ENCODE data around the gene SLC25A14. TPM values are rescaled to one million over a fixed set of nuclear protein-coding genes. Genes with fewer than 3 reads are reported as not detected.

Gene SLC25A14
- polyA plus RNA-seq, 1 donor from 2014 or later: 150 TPM

DNA sequence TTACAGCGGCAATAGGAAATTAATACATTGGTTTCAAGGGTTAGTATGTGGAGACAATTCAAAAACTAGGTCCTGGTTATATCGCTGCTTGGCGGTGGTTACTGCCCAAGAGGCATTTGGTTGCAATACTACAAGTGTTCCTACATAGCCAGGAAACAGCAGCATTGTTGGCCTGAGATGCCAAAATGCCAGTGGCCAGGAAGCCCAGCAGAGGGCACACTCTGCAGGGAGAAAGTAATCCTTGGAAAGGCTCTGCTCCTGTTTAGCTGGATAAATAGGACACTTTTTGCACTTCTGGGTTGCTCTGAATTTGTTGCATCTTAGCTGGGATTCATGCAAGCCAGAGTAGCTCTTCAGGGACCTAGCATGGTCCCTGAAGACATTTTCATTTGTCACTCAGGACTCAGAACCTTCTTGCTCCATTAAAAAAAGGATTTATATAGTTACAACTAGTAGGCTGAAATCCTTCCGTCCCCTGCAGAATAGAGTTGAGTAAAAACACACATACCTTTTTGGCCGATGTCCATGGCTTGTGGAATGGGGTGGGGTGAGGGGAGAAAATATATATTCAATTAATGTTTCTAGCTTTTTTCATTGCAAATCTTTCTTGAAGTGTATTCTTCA lies 53.8 kb downstream of the SLC25A14 start:
- no peak overlapping the region for H3K9ac ChIP-seq (ENCODE audit: low read length)
- no peaks in the 10 kb centered on the region for H3K27me3 ChIP-seq (ENCODE audit: insufficient read depth, low read depth, low read length)
- peak; percentile 84 for TF ChIP-seq RAD21 (conservative IDR thresholded peaks at IDR 0.05)
- peak; percentile 89 for TF ChIP-seq SMC3 (conservative IDR thresholded peaks at IDR 0.05; ENCODE audit: poor library complexity)
- TF ChIP-seq TAF1 (IDR thresholded peaks at IDR 0.05; ENCODE audit: low read depth): no peak
- TF ChIP-seq, protein P1, sequence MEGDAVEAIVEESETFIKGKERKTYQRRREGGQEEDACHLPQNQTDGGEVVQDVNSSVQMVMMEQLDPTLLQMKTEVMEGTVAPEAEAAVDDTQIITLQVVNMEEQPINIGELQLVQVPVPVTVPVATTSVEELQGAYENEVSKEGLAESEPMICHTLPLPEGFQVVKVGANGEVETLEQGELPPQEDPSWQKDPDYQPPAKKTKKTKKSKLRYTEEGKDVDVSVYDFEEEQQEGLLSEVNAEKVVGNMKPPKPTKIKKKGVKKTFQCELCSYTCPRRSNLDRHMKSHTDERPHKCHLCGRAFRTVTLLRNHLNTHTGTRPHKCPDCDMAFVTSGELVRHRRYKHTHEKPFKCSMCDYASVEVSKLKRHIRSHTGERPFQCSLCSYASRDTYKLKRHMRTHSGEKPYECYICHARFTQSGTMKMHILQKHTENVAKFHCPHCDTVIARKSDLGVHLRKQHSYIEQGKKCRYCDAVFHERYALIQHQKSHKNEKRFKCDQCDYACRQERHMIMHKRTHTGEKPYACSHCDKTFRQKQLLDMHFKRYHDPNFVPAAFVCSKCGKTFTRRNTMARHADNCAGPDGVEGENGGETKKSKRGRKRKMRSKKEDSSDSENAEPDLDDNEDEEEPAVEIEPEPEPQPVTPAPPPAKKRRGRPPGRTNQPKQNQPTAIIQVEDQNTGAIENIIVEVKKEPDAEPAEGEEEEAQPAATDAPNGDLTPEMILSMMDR (IDR thresholded peaks at IDR 0.05; ENCODE audit: poor library complexity, severe bottlenecking): peak; percentile 78
- no peak overlapping the region for H3K4me3 ChIP-seq (ENCODE audit: low read length)
- no peaks in the 10 kb centered on the region for H3F3A ChIP-seq (ENCODE audit: insufficient read depth, low read length, poor library complexity, severe bottlenecking)
- H3K79me2 ChIP-seq (replicated peaks; ENCODE audit: insufficient read depth, low read length): no peaks in the 10 kb centered on the region
- H4K20me1 ChIP-seq (ENCODE audit: insufficient read depth): no peaks in the 10 kb centered on the region
- H3K9me2 ChIP-seq (ENCODE audit: insufficient read depth, low read length): no peaks in the 10 kb centered on the region
- no peak overlapping the region for H3K4me2 ChIP-seq (ENCODE audit: low read length)
- H3K36me3 ChIP-seq (ENCODE audit: insufficient read depth, low read length): no peaks in the 10 kb centered on the region
- no peaks in the 10 kb centered on the region for H3K9me3 ChIP-seq (ENCODE audit: low read length)
- no peak overlapping the region for H3K27ac ChIP-seq (ENCODE audit: low read length)
- no peak overlapping the region for H2AFZ ChIP-seq (ENCODE audit: low read depth, low read length)

DNA sequence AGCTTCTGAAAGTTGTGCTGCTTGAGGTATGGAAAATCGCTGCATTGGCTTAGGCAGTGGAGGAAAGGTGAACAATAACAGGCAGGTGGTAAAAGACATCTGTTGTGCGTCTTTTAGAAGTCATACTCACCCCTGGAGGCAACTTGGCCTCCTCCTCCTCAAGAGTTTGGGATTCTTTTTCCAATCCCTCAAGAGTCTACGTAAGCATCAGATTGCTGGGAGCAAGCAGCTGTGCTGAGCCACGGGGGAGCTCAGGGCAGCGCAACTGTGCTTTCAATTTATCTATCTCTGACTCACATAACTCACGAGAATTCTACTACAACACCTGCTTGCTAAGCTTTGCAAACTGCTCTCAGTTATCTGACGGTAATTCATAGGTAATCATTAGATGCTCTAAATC lies 55.6 kb downstream of the SLC25A14 start:
- Histone ChIP-seq H3K9me3 (ENCODE audit: low read length) (no peaks in the 10 kb centered on the region), H4K20me1 (ENCODE audit: insufficient read depth) (no peaks in the 10 kb centered on the region), H3K27ac (ENCODE audit: low read length) (no peak overlapping the region), H2AFZ (ENCODE audit: low read depth, low read length) (no peak overlapping the region), H3K4me3 (ENCODE audit: low read length) (no peak overlapping the region), H3K4me2 (ENCODE audit: low read length) (no peak overlapping the region), H3K9me2 (ENCODE audit: insufficient read depth, low read length) (no peaks in the 10 kb centered on the region), H3K9ac (ENCODE audit: low read length) (no peak overlapping the region), H3F3A (ENCODE audit: insufficient read depth, low read length, poor library complexity, severe bottlenecking) (no peaks in the 10 kb centered on the region), H3K36me3 (ENCODE audit: insufficient read depth, low read length) (no peaks in the 10 kb centered on the region), H3K27me3 (ENCODE audit: insufficient read depth, low read depth, low read length) (no peaks in the 10 kb centered on the region), H3K79me2 (replicated peaks; ENCODE audit: insufficient read depth, low read length) (no peaks in the 10 kb centered on the region)
- TF ChIP-seq MXI1 (conservative IDR thresholded peaks at IDR 0.05; ENCODE audit: poor library complexity, severe bottlenecking) (no peak), POLR2AphosphoS5 (IDR thresholded peaks at IDR 0.05) (no peak), RAD21 (conservative IDR thresholded peaks at IDR 0.05) (no peak), EZH2 (IDR thresholded peaks at IDR 0.05; ENCODE audit: borderline replicate concordance, insufficient read depth, low read length, poor library complexity, severe bottlenecking) (no peak), EP300 (conservative IDR thresholded peaks at IDR 0.05; ENCODE audit: poor library complexity, severe bottlenecking) (no peak), TAF1 (IDR thresholded peaks at IDR 0.05; ENCODE audit: low read depth) (no peak), SMC3 (conservative IDR thresholded peaks at IDR 0.05; ENCODE audit: poor library complexity) (no peak)
- TF ChIP-seq, protein P1 (IDR thresholded peaks at IDR 0.05; ENCODE audit: poor library complexity, severe bottlenecking): no peak
- TF ChIP-seq, protein P2, sequence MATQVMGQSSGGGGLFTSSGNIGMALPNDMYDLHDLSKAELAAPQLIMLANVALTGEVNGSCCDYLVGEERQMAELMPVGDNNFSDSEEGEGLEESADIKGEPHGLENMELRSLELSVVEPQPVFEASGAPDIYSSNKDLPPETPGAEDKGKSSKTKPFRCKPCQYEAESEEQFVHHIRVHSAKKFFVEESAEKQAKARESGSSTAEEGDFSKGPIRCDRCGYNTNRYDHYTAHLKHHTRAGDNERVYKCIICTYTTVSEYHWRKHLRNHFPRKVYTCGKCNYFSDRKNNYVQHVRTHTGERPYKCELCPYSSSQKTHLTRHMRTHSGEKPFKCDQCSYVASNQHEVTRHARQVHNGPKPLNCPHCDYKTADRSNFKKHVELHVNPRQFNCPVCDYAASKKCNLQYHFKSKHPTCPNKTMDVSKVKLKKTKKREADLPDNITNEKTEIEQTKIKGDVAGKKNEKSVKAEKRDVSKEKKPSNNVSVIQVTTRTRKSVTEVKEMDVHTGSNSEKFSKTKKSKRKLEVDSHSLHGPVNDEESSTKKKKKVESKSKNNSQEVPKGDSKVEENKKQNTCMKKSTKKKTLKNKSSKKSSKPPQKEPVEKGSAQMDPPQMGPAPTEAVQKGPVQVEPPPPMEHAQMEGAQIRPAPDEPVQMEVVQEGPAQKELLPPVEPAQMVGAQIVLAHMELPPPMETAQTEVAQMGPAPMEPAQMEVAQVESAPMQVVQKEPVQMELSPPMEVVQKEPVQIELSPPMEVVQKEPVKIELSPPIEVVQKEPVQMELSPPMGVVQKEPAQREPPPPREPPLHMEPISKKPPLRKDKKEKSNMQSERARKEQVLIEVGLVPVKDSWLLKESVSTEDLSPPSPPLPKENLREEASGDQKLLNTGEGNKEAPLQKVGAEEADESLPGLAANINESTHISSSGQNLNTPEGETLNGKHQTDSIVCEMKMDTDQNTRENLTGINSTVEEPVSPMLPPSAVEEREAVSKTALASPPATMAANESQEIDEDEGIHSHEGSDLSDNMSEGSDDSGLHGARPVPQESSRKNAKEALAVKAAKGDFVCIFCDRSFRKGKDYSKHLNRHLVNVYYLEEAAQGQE (IDR thresholded peaks at IDR 0.05; ENCODE audit: borderline replicate concordance): no peak

Data from neural cell (in vitro differentiated cells).